ENCODE results near the gene ERCC6L2. TPM values are rescaled to one million over a fixed set of nuclear protein-coding genes. Genes with fewer than 3 reads are reported as not detected.

The ERCC6L2 gene
- total and polyA plus RNA-seq, 2 donors, result 13.3 to 67.0 TPM

- Histone ChIP-seq H3K4me3 (ENCODE audit: low read length in 2 of 2) (no peak overlapping the region), H3K27ac (ENCODE audit: low read depth in 1 of 2, low read length in 1 of 2) (no peak overlapping the region), H3K4me1 (ENCODE audit: control insufficient read depth in 2 of 2, insufficient read depth in 2 of 2, low read length in 2 of 2) (peaks cover 0 to 6% of the 10 kb centered on the region in 2 donors), H3K9me3 (ENCODE audit: control insufficient read depth in 2 of 2, insufficient read depth in 1 of 2, low read length in 1 of 2) (no peaks in the 10 kb centered on the region), H3K36me3 (ENCODE audit: control insufficient read depth in 2 of 2, insufficient read depth in 2 of 2, low read length in 1 of 2) (peaks cover 10 to 14% of the 10 kb centered on the region in 2 donors), H3K27me3 (ENCODE audit: control insufficient read depth in 2 of 2, insufficient read depth in 1 of 2, low read length in 1 of 2) (no peaks in the 10 kb centered on the region)
- DNase-seq (ENCODE audit: low read depth in 6 of 9, low spot score in 9 of 9), result no peak
- WGBS, result 95% methylated on average over 1 of the region's 1 CpG
These were observed 101.9 kb downstream of the ERCC6L2 start for GRCh38 chr9:95977371-95977770.

- H3K27ac ChIP-seq (ENCODE audit: low read depth in 1 of 2, low read length in 1 of 2), result no peak overlapping the region
- WGBS, result 97% methylated on average over 4 of the region's 4 CpGs
- peaks cover 0 to 6% of the 10 kb centered on the region in 2 donors for H3K4me1 ChIP-seq (ENCODE audit: control insufficient read depth in 2 of 2, insufficient read depth in 2 of 2, low read length in 2 of 2)
- peaks cover 9% of the 10 kb centered on the region in 2 donors for H3K36me3 ChIP-seq (ENCODE audit: control insufficient read depth in 2 of 2, insufficient read depth in 2 of 2, low read length in 1 of 2)
- no peaks in the 10 kb centered on the region for H3K9me3 ChIP-seq (ENCODE audit: control insufficient read depth in 2 of 2, insufficient read depth in 1 of 2, low read length in 1 of 2)
- DNase-seq (ENCODE audit: low read depth in 6 of 9, low spot score in 9 of 9), result no peak
- no peak overlapping the region for H3K4me3 ChIP-seq (ENCODE audit: low read length in 2 of 2)
- no peaks in the 10 kb centered on the region for H3K27me3 ChIP-seq (ENCODE audit: control insufficient read depth in 2 of 2, insufficient read depth in 1 of 2, low read length in 1 of 2)
These were observed 102.6 kb downstream of the ERCC6L2 start for GRCh38 chr9:95978106-95978505.

GRCh38 chr9:95979446-95979845 is 104.0 kb downstream of the ERCC6L2 start:
- no peak overlapping the region for H3K4me3 ChIP-seq (ENCODE audit: low read length in 2 of 2)
- H3K36me3 ChIP-seq (ENCODE audit: control insufficient read depth in 2 of 2, insufficient read depth in 2 of 2, low read length in 1 of 2), result peaks cover 6% of the 10 kb centered on the region in 2 donors
- peaks cover 0 to 6% of the 10 kb centered on the region in 2 donors for H3K4me1 ChIP-seq (ENCODE audit: control insufficient read depth in 2 of 2, insufficient read depth in 2 of 2, low read length in 2 of 2)
- WGBS, result 97% methylated on average over 4 of the region's 4 CpGs
- H3K9me3 ChIP-seq (ENCODE audit: control insufficient read depth in 2 of 2, insufficient read depth in 1 of 2, low read length in 1 of 2), result no peaks in the 10 kb centered on the region
- H3K27me3 ChIP-seq (ENCODE audit: control insufficient read depth in 2 of 2, insufficient read depth in 1 of 2, low read length in 1 of 2), result no peaks in the 10 kb centered on the region
- H3K27ac ChIP-seq (ENCODE audit: low read depth in 1 of 2, low read length in 1 of 2), result no peak overlapping the region
- no peak for DNase-seq (ENCODE audit: low read depth in 6 of 9, low spot score in 9 of 9)

DNA sequence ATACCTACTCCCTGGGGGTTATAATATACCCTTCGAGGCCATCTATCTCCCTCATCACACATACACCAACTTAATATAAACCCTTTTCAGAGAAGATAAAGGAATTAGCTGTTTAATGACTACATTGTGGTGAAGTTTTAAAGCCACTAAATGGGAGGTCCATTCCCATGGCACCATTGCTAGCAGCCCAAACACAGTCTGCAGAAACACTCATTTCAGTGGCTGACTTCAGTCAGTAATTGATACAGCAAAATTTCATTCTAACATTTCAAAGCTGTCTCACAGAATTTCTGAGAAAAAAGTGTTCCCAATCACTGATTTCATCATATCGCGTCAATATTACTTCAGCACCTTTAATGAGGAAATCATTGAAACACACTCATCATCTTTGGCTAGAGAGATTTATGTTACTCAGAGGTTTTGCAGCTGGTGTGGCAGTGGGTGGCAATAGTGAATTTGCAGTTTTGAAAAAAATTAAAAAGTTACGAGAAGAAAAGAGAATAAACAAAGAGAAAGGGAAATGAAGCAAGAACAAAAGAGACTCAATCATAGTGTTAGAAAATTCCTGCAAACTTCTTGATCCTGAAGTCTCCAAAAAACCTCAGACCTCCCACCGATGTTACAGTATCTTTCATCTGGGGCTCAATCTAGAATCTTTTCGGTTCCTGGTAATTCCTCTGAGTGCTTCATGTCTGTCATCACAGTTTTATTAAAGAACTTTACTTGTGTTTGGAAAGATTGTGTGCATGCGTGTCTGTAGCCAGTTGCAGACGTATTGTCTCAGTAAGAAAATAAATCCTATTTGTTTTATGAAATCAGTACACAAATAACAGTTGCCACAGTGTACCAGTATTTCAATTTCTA is 105.0 kb downstream of the ERCC6L2 start:
- WGBS, result 88% methylated on average over 8 of the region's 8 CpGs
- no peak overlapping the region for H3K27ac ChIP-seq (ENCODE audit: low read depth in 1 of 2, low read length in 1 of 2)
- no peak for DNase-seq (ENCODE audit: low read depth in 6 of 9, low spot score in 9 of 9)
- H3K36me3 ChIP-seq (ENCODE audit: control insufficient read depth in 2 of 2, insufficient read depth in 2 of 2, low read length in 1 of 2), result peaks cover 9 to 10% of the 10 kb centered on the region in 2 donors
- H3K4me3 ChIP-seq (ENCODE audit: low read length in 2 of 2), result no peak overlapping the region
- H3K4me1 ChIP-seq (ENCODE audit: control insufficient read depth in 2 of 2, insufficient read depth in 2 of 2, low read length in 2 of 2), result peaks cover 0 to 6% of the 10 kb centered on the region in 2 donors
- no peaks in the 10 kb centered on the region for H3K9me3 ChIP-seq (ENCODE audit: control insufficient read depth in 2 of 2, insufficient read depth in 1 of 2, low read length in 1 of 2)
- no peaks in the 10 kb centered on the region for H3K27me3 ChIP-seq (ENCODE audit: control insufficient read depth in 2 of 2, insufficient read depth in 1 of 2, low read length in 1 of 2)

DNA sequence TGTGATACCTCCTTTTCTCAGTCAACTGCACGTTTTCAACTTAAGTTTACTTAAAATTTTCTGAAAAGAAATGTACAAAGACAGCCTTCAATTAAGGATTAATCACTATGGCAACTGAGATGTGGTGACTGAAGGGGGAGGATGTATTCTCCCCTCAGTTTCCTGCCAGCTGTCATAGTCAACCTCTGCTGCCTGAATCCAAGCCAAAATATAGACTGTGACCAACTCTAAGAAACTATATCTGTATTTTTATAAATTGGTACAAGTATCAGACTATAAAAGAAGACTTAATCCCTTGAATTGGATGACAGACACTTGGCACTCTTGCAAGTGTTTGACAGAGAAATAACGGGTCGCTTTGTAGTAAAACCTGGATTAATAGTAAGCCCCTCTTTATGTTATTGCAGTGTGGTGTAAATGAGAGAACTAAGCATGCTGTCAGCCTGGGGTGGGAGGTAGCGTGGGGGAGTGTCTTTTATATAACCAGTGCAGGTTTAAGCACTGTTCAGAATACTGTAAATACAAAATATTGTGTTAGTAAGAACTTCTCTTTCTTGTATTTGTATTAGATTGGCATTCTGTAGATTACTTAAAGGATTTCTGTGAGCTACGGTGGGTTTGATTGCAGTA is 106.4 kb downstream of the ERCC6L2 start:
- H3K9me3 ChIP-seq (ENCODE audit: control insufficient read depth in 2 of 2, insufficient read depth in 1 of 2, low read length in 1 of 2), result no peaks in the 10 kb centered on the region
- peak in 8 of 9 donors; percentile 3 to 70 (median 25) for DNase-seq (ENCODE audit: low read depth in 6 of 9, low spot score in 9 of 9)
- peaks cover 5 to 10% of the 10 kb centered on the region in 2 donors for H3K36me3 ChIP-seq (ENCODE audit: control insufficient read depth in 2 of 2, insufficient read depth in 2 of 2, low read length in 1 of 2)
- H3K4me3 ChIP-seq (ENCODE audit: low read length in 2 of 2), result no peak overlapping the region
- 37% methylated on average over 5 of the region's 5 CpGs for WGBS
- no peak overlapping the region for H3K27ac ChIP-seq (ENCODE audit: low read depth in 1 of 2, low read length in 1 of 2)
- no peaks in the 10 kb centered on the region for H3K27me3 ChIP-seq (ENCODE audit: control insufficient read depth in 2 of 2, insufficient read depth in 1 of 2, low read length in 1 of 2)
- H3K4me1 ChIP-seq (ENCODE audit: control insufficient read depth in 2 of 2, insufficient read depth in 2 of 2, low read length in 2 of 2), result peaks cover 0 to 6% of the 10 kb centered on the region in 2 donors

GRCh38 chr9:95985440-95986055 is 110.1 kb downstream of the ERCC6L2 start:
- DNase-seq (ENCODE audit: low read depth in 6 of 9, low spot score in 9 of 9), result no peak
- Histone ChIP-seq H3K27me3 (ENCODE audit: control insufficient read depth in 2 of 2, insufficient read depth in 1 of 2, low read length in 1 of 2) (no peaks in the 10 kb centered on the region), H3K27ac (ENCODE audit: low read depth in 1 of 2, low read length in 1 of 2) (no peak overlapping the region), H3K4me3 (ENCODE audit: low read length in 2 of 2) (no peak overlapping the region), H3K36me3 (ENCODE audit: control insufficient read depth in 2 of 2, insufficient read depth in 2 of 2, low read length in 1 of 2) (peaks cover 6 to 18% of the 10 kb centered on the region in 2 donors), H3K4me1 (ENCODE audit: control insufficient read depth in 2 of 2, insufficient read depth in 2 of 2, low read length in 2 of 2) (peaks cover 0 to 6% of the 10 kb centered on the region in 2 donors), H3K9me3 (ENCODE audit: control insufficient read depth in 2 of 2, insufficient read depth in 1 of 2, low read length in 1 of 2) (peaks cover 1 to 5% of the 10 kb centered on the region in 2 donors)
- WGBS, result 83% methylated on average over 3 of the region's 3 CpGs

DNA sequence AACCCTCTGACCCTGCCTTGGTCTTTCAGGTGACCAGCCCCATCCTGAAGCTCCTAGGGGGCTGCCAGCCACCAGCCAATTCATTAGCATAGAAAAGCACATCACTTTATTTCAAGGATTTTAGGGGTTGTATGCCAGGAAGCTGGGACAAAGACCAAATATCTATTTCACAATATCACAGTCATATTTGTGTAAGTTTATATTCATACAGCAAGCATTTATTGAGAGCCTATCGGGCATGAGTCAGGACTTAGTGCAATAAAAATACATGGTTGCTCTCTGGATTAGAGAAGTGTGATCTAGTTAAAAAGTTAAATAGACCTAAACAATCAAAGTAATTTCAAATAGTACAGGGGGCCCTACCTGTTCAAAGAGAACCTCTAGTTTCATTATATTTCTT is 113.8 kb downstream of the ERCC6L2 start:
- Histone ChIP-seq H3K27me3 (ENCODE audit: control insufficient read depth in 2 of 2, insufficient read depth in 1 of 2, low read length in 1 of 2) (no peaks in the 10 kb centered on the region), H3K9me3 (ENCODE audit: control insufficient read depth in 2 of 2, insufficient read depth in 1 of 2, low read length in 1 of 2) (peaks cover 1 to 5% of the 10 kb centered on the region in 2 donors), H3K27ac (ENCODE audit: low read depth in 1 of 2, low read length in 1 of 2) (no peak overlapping the region), H3K4me1 (ENCODE audit: control insufficient read depth in 2 of 2, insufficient read depth in 2 of 2, low read length in 2 of 2) (no peaks in the 10 kb centered on the region), H3K36me3 (ENCODE audit: control insufficient read depth in 2 of 2, insufficient read depth in 2 of 2, low read length in 1 of 2) (peaks cover 6 to 26% of the 10 kb centered on the region in 2 donors), H3K4me3 (ENCODE audit: low read length in 2 of 2) (no peak overlapping the region)
- WGBS, result 99% methylated on average over 1 of the region's 1 CpG
- no peak for DNase-seq (ENCODE audit: low read depth in 6 of 9, low spot score in 9 of 9)

DNA sequence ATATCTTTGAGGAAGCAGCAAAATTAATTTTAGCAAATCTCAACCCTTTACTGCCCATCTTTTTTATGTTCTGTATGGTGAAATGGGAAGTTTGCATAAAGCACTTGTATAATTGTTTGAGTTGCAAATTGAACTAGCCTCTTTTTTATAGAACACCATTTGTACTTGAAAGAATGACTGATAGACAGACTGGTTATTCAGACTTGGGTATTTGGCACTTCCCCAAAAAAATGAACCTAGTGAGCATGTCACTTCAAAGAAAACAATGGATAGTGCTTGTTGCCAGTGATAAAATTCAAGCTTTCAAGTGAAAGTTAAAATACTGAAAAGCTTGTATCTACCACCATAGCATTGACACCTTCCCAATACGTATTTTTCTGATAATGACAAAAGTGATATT is 115.8 kb downstream of the ERCC6L2 start:
- no peaks in the 10 kb centered on the region for H3K27me3 ChIP-seq (ENCODE audit: control insufficient read depth in 2 of 2, insufficient read depth in 1 of 2, low read length in 1 of 2)
- peaks cover 1 to 5% of the 10 kb centered on the region in 2 donors for H3K9me3 ChIP-seq (ENCODE audit: control insufficient read depth in 2 of 2, insufficient read depth in 1 of 2, low read length in 1 of 2)
- H3K4me1 ChIP-seq (ENCODE audit: control insufficient read depth in 2 of 2, insufficient read depth in 2 of 2, low read length in 2 of 2), result no peaks in the 10 kb centered on the region
- H3K36me3 ChIP-seq (ENCODE audit: control insufficient read depth in 2 of 2, insufficient read depth in 2 of 2, low read length in 1 of 2), result peaks cover 3 to 25% of the 10 kb centered on the region in 2 donors
- no peak overlapping the region for H3K4me3 ChIP-seq (ENCODE audit: low read length in 2 of 2)
- DNase-seq (ENCODE audit: low read depth in 6 of 9, low spot score in 9 of 9), result no peak
- no peak overlapping the region for H3K27ac ChIP-seq (ENCODE audit: low read depth in 1 of 2, low read length in 1 of 2)
- 100% methylated on average over 1 of the region's 1 CpG for WGBS

GRCh38 chr9:95992536-95992935 is 117.0 kb downstream of the ERCC6L2 start:
- no peak for DNase-seq (ENCODE audit: low read depth in 6 of 9, low spot score in 9 of 9)
- Histone ChIP-seq H3K4me1 (ENCODE audit: control insufficient read depth in 2 of 2, insufficient read depth in 2 of 2, low read length in 2 of 2) (no peaks in the 10 kb centered on the region), H3K36me3 (ENCODE audit: control insufficient read depth in 2 of 2, insufficient read depth in 2 of 2, low read length in 1 of 2) (peaks cover 3 to 20% of the 10 kb centered on the region in 2 donors), H3K4me3 (ENCODE audit: low read length in 2 of 2) (no peak overlapping the region), H3K27me3 (ENCODE audit: control insufficient read depth in 2 of 2, insufficient read depth in 1 of 2, low read length in 1 of 2) (no peaks in the 10 kb centered on the region), H3K9me3 (ENCODE audit: control insufficient read depth in 2 of 2, insufficient read depth in 1 of 2, low read length in 1 of 2) (peaks cover 0 to 2% of the 10 kb centered on the region in 2 donors), H3K27ac (ENCODE audit: low read depth in 1 of 2, low read length in 1 of 2) (no peak overlapping the region)
- 100% methylated on average over 2 of the region's 2 CpGs for WGBS

All from thymus (tissue), 11 donors.